Measurements from ENCODE around the gene SSH2. TPM values are rescaled to one million over a fixed set of nuclear protein-coding genes. Genes with fewer than 3 reads are reported as not detected.

Gene SSH2
- total and polyA plus RNA-seq, 9 of the 15 experiments (the other 6 are each of a cell fraction or from before 2014, with no cell fraction given): 3.9 to 16.1 (median 10.2) TPM

GRCh38 chr17:29693751-29694150, 236.3 kb downstream of the SSH2 start:
- no peak overlapping the region for H3K9ac ChIP-seq (ENCODE audit: insufficient read depth in 1 of 2, low read depth in 2 of 2, low read length in 2 of 2)
- H3K4me3 ChIP-seq: no peak overlapping the region
- H2AFZ ChIP-seq (ENCODE audit: low read depth, low read length): no peak overlapping the region
- ATAC-seq (no peak), DNase-seq (ENCODE audit: extremely low read depth in 1 of 4, low spot score in 3 of 4) (no peak), FAIRE-seq (no peak)
- TF ChIP-seq EGR1 (conservative IDR thresholded peaks at IDR 0.05): no peak
- TF ChIP-seq ADNP (tag; IDR thresholded peaks at IDR 0.05): no peak
- no peak for TF ChIP-seq NRF1 (conservative IDR thresholded peaks at IDR 0.05 in 1 of 2, IDR thresholded peaks at IDR 0.05 in 1 of 2)
- no peak for TF ChIP-seq TAF1 (IDR thresholded peaks at IDR 0.05; ENCODE audit: control insufficient read depth, extremely low read depth, insufficient read depth, low read length, severe bottlenecking)
- POLR2A ChIA-PET: interaction anchor here (0.6 to 0.9 kb wide), 4 partner anchors 10 to 398 kb away, joined by 3 read pairs; no protein-coding TSS in a partner anchor
- no peaks in the 10 kb centered on the region for H4K20me1 ChIP-seq (replicated peaks; ENCODE audit: control insufficient read depth, insufficient read depth, low read length)
- peaks cover 5 to 30% of the 10 kb centered on the region in 2 experiments for H3K4me1 ChIP-seq (replicated peaks in 1 of 2; ENCODE audit: control insufficient read depth in 2 of 2, insufficient read depth in 2 of 2, low read length in 2 of 2)
- no peaks in the 10 kb centered on the region for H3K79me2 ChIP-seq (ENCODE audit: control insufficient read depth, insufficient read depth, low read length)
- in situ Hi-C loops (cut with MboI) (no loop called here), intact Hi-C loops (cut with micrococcal nuclease) (no loop called here)
- no peaks in the 10 kb centered on the region for H3K9me1 ChIP-seq (ENCODE audit: control insufficient read depth, insufficient read depth, low read length)
- no peaks in the 10 kb centered on the region for H3K27me3 ChIP-seq (ENCODE audit: control insufficient read depth in 2 of 2, insufficient read depth in 2 of 2, low read length in 2 of 2)
- no peaks in the 10 kb centered on the region for H3K36me3 ChIP-seq (ENCODE audit: control insufficient read depth, insufficient read depth, low read length)
- H3K9me3 ChIP-seq (replicated peaks; ENCODE audit: control insufficient read depth, insufficient read depth, low read depth, low read length): no peaks in the 10 kb centered on the region
- 69% methylated on average over 3 of the region's 3 CpGs for WGBS (ENCODE audit: insufficient coverage, low coverage, missing lambda C conversion rate)
- peak overlapping the region; percentile 4; the same call in 1 of the 3 replicates for H3K27ac ChIP-seq (ENCODE audit: extremely low read depth, low read depth, low read length)
- BruUV-seq (replicated peaks): no TSS peak
- CTCF ChIA-PET (ENCODE audit: low intra/inter-chr PET ratio): no interaction called here
- H3K4me2 ChIP-seq (ENCODE audit: insufficient read depth, low read length): no peak overlapping the region

GRCh38 chr17:29687596-29687995, 242.4 kb downstream of the SSH2 start:
- Histone ChIP-seq H3K9me1 (ENCODE audit: control insufficient read depth, insufficient read depth, low read length) (no peaks in the 10 kb centered on the region), H3K27ac (ENCODE audit: extremely low read depth, low read depth, low read length) (no peak overlapping the region), H3K27me3 (ENCODE audit: control insufficient read depth in 2 of 2, insufficient read depth in 2 of 2, low read length in 2 of 2) (no peaks in the 10 kb centered on the region), H4K20me1 (replicated peaks; ENCODE audit: control insufficient read depth, insufficient read depth, low read length) (no peaks in the 10 kb centered on the region), H3K4me1 (replicated peaks in 1 of 2; ENCODE audit: control insufficient read depth in 2 of 2, insufficient read depth in 2 of 2, low read length in 2 of 2) (peaks cover 0 to 4% of the 10 kb centered on the region in 2 experiments; a peak in 4 of 5 replicates), H3K4me3 (no peak overlapping the region), H2AFZ (ENCODE audit: low read depth, low read length) (no peak overlapping the region), H3K9me3 (replicated peaks; ENCODE audit: control insufficient read depth, insufficient read depth, low read depth, low read length) (no peaks in the 10 kb centered on the region), H3K9ac (ENCODE audit: insufficient read depth in 1 of 2, low read depth in 2 of 2, low read length in 2 of 2) (no peak overlapping the region), H3K4me2 (ENCODE audit: insufficient read depth, low read length) (no peak overlapping the region), H3K79me2 (ENCODE audit: control insufficient read depth, insufficient read depth, low read length) (no peaks in the 10 kb centered on the region), H3K36me3 (ENCODE audit: control insufficient read depth, insufficient read depth, low read length) (no peaks in the 10 kb centered on the region)
- FAIRE-seq (no peak), DNase-seq (ENCODE audit: extremely low read depth in 1 of 4, low spot score in 3 of 4) (no peak), ATAC-seq (no peak)
- CTCF ChIA-PET (ENCODE audit: low intra/inter-chr PET ratio): no interaction called here
- BruUV-seq (replicated peaks): no TSS peak
- POLR2A ChIA-PET: interaction anchor here (0.7 to 1.5 kb wide), 5 partner anchors 10 to 16 kb away, joined by 3 to 7 read pairs (median 4); no protein-coding TSS in a partner anchor
- intact Hi-C loops (cut with micrococcal nuclease) (no loop called here), in situ Hi-C loops (cut with MboI) (no loop called here)
- 84% methylated on average over 2 of the region's 2 CpGs for WGBS (ENCODE audit: insufficient coverage, low coverage, missing lambda C conversion rate)
- TF ChIP-seq PTRF (tag; IDR thresholded peaks at IDR 0.05) (no peak), MBD1 (CRISPR knock-in tag; IDR thresholded peaks at IDR 0.05) (no peak), BCOR (IDR thresholded peaks at IDR 0.05) (no peak), HIVEP1 (CRISPR knock-in tag; IDR thresholded peaks at IDR 0.05) (no peak), KDM1A (IDR thresholded peaks at IDR 0.05) (no peak), HDAC2 (IDR thresholded peaks at IDR 0.05) (no peak), ETV1 (tag; conservative IDR thresholded peaks at IDR 0.05; ENCODE audit: low read depth) (no peak)
